ENCODE results near the gene C22orf23.
A peak's percentile ranks its signal among the peaks of the same experiment; 100 is the strongest.

C22orf23 gene

DNA sequence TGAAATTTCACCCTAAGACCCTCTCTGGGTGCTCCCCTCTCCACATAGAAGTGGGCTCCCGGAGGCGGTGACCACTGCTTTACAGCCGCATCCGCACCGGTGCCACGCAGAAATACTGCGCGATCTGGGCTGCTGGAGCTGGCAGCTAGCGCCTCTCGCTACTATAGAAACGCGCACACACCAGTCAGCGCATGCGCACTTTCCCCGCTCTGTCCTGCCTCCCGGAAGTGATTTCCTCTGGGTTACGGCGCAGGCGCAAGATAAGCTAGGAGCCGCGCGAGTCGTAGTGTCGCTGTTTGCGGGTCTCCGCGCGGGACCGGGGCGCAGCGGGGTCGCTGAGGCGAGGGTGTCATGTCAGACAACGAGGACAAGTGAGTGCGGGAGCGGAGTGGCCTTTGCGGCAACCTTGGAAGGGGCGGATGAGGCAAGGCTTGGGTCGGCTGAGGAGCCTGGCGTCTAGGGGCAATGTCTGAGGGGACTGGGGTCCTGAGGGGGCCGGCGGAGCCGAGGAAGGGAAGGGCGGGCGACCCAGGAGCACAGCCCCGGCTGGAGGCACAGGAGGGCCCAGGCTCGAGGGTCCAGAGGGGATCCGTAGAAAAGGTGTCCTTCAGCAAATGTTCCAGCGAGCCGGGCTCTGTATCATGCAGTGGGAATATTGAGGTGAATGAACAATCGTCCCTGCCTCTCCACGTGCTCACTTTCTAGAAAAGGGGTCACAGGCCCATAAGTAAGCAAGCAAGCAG lies at the start of gene C22orf23, which contains the start of gene POLR2F:
C22orf23 (minus strand) TSS at position 165 of the 743 bp plus-strand sequence. CDS start 452 bp downstream, outside the sequence.
POLR2F (plus strand) TSS at position 263 of the 743 bp plus-strand sequence; CDS start at position 352, 89 bp downstream.
- DNase-seq = peak; percentile 95

DNA sequence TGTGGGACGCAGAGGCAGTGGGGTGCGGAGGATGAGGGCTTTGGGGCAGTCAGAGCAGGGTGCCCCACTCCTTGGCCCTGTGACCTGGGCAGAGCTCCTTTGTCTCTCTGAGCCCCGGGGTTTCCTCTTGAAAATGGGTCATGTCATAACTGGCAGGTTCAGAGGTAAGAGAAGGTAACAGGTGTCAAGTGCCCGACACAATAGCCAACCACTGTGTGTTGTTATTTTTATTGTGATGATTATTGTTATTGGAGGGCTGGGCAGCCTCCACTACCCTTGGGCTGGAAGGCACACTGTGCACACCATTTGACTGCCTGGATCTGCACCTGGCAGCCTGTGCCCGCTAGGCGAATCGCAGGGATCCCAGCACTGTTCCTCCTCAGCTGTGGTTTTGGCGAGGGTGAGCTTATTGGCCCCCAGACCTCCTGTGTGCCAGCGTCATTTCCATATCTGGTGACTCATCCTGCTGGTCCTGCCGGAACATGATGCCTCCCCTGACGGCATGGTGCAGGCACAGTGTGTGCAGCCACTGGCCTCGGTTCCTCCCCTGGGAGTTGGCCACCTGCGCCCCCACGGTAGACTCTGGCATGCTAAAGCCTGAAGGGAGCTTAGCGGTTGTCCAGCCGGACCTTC lies 46.4 kb upstream of the C22orf23 start:
- no peak for DNase-seq

DNA sequence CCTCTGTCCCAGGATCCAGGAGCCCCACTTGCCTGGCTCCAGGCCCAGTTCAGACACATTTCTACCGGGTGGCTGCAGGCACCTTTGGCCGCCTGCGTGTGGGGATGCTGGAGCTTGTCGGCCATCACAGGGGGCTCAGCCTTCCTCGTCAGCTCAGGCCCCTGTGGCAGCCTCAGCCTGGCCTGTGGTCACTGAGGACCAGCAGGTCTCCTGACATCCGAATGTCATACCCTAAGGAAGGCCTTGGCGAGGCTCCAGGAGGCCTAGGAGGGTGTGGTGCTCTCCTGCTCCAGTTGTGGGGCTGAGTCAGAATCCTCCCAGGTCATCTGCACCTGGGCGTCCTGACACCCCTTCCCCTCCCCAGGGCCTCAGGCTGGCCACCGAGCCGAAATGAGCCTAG lies 45.8 kb upstream of the C22orf23 start:
- DNase-seq = no peak

DNA sequence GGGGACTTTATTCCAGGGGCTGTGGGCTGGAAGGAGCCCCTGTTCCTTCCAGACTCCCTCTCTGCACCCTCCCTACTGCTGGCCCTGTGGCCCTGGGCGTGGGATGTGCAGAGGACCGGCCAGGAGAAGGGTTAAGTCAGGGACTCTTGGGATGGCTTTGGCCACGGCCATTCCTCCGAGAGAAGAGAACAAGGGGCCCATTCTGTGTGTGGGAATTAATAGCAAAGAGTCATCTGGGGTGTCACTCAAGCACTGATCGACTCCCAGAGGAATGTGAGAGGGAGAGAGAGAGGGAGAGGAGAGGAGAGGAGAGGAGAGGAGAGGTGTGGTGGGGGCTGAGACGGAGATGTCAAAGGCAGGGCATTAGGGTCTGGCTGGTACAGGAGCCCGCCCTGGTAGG lies 45.1 kb upstream of the C22orf23 start:
- no peak for DNase-seq

DNA sequence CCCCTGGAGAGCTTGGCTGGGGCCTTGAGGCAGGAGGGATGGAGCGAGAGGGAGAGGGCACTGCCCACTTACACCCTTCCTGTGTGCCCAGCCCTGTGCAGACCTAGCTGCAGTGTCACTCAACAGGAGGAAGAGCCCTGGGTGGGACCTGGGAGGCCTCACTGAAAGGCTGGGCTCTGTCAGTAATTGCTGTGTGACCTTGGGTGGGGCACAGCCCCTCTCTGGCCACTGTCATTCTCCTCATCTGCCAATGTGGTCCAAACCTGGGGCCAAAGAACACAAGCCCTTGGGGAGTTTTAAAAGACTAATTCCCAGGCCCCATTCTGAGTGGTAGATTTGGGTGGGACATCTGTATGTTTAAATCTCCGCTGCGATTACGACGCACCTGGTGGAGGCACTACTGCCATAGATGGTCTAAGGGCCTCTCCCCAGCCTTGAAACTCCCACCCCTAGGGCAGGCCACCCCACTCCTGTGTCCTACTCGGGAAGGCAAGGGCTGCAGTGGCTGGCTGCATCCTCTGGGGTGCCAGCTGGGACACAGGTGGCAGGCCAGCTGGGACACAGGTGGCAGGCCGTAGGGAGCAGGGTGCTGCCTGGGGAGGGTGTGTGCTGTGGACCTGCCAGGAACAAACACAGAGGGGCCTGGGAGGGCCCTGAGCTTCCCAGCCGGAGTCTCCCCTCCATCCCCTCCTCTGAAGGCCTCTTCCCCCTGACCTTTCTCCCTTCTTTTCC lies 43.3 kb upstream of the C22orf23 start:
- DNase-seq = no peak

DNA sequence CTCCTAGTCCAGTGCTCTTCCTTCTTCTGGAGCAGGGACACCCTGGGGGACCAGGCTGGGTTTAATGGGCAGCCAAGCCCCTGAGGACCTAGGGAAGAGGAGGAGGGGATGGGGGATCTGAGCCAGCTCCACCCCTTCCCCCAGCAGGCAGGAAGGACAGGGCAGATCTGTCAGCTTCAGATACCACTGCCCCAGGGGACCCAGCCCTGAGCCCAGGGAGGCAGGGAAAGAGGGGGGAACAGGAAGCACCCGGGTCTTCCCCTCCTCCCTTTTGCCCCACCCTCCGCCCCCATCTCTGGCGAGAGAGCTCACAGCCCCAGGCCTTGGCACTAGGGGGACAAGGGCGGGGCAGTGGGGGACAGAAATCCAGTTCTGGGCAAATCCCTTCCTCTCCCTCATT lies 42.7 kb upstream of the C22orf23 start:
- DNase-seq = no peak

DNA sequence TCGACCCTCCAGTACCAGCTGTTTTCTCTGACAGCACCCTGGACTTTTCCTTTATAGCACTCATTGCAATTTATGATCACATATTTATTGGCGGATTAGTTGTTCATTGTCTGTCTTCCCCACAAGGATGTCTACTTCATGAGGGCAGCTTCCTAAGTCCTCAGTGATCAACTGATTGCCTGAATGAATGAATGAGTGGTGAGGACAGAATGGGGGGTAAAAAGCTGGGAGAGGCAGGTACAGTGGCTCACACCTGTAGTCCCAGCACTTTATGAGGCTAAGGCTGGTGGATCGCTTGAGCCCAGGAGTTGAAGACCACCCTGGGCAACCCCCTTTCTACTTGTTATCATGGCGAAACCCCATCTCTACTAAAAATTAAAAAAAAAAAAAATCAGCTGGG lies 42.1 kb upstream of the C22orf23 start:
- DNase-seq = no peak

DNA sequence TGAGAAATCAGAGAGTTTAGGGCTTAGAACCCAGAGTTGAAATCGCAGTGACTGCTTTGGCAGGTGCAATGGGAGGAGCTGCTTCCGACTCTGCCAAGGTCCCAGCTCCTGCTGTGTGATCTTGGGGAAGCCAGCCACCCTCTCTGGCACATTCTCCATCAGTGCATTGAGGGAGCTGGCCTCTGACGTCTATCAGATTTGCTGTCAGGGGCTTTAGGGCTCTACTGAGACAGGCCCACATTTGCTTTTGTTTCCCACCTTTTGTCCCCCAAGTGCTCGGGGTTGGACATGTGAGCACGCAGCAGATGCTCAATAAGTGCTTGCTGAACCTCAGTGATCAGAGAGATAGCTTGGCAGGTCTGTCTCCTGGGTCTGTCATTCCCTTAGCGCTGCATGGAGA lies 41.6 kb upstream of the C22orf23 start:
- no peak for DNase-seq

DNA sequence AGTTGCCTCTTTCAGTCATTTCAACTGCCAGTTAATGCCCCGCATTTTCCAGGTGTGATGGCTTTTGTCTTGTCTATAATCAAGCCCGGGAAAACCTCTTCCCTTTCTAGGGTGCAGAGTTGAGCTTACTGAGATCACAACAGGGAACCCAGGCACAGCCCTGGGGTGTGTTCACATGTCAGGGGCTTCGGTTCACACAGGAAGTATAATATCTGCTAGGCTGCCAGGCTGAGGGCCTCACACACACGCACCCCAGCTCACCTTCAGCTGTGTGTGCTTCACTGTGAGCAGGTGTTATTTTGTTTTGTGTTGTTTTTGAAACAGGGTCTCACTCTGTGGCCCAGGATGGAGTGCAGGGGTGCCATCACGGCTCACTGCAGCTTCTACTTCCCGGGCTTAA lies 40.6 kb upstream of the C22orf23 start:
- DNase-seq = no peak

DNA sequence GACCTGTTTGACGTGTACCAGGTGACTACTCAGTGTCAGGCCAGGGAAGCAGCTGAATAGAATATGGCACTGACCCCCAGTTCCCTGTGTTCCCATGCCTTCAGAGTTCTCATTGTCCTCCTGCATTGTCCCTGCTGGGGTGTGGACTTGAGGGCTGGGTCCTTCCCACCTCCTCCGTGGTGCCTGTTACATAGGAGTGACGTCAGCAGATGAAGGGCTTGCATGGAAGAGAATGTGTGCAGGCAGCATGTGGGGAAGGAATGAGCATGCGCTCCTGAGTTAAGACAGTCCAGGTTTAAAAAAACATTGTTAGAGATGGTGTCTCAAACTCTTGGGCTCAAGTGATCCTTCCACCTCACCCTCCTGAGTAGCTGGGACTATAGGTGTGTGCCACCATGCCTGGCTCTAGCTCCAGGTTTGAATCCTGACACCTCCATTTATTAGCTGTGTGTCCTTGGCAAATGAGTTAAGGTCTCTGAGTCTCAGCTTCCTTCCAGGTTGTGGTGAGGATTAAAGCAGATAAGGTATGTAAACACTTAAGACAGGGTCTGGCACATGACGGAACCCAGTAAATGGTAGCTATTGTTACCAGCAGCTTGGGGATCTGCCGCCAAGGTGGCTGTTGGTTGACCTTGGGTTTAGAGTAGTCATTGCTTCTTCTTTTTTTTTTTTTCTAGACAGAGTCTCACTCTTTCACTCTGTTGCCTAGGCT lies 38.5 kb upstream of the C22orf23 start:
- DNase-seq = no peak

DNA sequence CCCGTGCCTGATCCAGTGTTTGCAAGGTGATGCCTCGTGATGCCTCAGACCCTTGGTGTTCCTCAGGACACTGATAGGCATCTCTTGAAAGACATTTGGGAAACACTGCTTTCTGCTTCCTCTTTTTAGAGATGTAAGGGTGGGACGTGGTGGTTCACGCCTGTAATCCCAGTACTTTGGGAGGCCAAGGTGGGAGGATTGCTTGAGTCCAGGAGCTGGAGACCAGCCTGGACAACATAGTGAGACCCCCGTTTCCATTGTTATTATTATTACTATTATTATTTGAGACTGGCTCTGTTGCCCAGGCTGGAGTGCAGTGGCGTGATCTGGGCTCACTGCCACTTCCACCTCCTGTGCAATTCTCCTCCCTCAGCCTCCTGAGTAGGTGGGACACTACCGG lies 37.5 kb upstream of the C22orf23 start:
- DNase-seq = no peak

DNA sequence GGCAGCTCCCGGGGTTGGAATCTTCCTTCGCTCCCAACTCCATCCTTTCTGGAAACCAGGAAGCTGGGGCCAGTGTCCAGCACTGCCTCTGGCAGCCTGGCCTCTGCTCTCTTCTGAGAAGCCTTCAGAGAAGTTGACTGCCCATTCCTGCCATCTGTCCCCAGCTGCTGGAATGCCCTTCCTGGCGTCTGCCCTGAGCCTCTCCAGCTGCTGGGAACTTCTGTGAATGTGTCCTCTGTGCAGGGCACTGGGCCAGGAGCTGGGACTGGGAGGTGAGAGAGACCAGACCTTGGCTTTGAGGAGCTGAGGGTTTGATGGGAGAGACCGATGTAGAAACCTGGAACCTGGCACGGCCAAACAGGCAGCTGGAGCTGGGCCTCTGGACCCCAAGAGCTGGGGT lies 36.9 kb upstream of the C22orf23 start:
- no peak for DNase-seq

DNA sequence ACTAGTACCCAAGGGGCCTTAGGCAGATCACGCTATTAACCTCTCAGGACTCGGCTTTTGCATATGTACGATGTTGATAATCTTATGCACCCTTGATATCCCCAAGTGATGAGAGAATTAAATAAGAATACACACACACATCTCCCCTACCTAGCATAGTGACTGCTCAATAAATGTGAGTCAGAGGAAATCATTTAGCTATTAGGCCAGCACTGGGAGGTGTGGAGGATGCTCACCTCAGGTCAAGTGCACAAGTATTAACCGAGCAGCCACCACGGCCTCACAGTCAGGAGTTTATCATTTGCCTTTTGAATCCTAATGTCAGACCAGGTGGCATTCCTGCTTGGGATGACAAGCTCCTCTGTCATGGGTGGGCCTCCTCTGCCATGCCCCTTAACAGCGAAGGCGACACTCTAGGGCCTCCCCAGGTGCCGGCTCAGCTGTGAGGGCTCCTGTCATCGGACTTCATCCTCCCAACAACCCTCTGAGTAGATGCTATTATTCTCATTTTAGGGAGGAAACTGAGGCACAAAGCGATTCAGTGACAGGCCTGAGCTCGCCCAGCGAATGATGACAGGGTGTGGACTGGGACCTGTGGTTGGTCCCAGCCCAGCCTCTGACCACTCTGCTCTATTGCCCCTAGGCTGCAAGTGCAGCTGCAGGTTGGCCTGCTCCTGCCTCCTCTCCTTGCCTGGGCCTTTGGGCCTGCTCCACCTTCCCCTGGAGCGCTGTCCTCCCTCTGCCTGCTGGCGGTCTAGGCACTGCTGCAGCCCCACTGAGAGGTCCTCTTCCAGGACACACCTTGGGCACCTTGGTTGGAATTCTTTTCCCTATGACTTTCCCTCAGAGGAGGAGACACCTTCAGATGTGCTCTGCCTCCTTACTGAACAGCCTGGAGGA lies 36.0 kb upstream of the C22orf23 start:
- DNase-seq = no peak

DNA sequence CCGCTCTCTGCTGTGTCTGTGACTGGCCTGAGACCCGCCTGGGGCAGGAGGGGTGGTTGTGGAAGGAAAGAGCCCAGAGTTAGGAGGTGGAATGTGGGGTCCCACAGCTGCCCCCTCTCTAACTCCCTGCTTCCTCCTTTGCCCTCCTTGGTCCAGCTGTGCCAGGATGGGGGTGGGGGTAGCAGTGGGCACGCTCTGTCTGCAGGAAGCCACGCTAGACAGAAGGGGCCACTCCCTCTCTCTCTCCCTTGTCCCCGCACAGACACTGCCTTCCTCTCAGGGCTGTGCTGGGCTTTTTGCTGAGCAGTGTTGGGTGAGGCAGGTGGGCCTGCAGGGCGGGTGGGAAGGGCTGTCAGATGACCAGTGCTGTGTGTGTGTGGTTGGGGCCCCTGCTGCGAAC lies 33.0 kb upstream of the C22orf23 start:
- DNase-seq = no peak

DNA sequence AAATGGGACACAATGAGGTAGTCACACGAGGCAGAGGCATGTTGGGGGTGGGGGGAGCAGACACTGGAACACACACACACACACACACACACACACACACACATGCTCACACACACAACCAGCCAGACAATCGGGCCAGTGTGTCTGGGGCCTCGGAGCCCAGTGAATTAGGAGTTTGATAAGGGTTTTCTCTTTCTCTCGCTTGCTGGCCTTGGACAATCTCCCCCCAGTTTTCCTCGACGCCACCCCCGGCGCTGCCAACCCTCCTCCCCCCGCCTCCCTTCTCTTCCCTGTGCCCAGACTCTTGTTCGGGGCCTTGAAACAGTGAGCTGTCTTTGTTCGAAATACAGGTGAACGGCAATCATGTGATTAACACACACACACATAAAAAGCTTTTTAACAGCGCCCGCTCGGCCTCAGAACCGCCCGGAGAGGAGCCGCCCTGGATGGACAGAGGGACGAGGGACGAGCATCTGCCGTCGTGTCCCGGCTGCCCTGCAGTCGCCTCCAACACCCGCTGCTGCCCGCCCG lies 32.4 kb upstream of the C22orf23 start:
- no peak for DNase-seq

DNA sequence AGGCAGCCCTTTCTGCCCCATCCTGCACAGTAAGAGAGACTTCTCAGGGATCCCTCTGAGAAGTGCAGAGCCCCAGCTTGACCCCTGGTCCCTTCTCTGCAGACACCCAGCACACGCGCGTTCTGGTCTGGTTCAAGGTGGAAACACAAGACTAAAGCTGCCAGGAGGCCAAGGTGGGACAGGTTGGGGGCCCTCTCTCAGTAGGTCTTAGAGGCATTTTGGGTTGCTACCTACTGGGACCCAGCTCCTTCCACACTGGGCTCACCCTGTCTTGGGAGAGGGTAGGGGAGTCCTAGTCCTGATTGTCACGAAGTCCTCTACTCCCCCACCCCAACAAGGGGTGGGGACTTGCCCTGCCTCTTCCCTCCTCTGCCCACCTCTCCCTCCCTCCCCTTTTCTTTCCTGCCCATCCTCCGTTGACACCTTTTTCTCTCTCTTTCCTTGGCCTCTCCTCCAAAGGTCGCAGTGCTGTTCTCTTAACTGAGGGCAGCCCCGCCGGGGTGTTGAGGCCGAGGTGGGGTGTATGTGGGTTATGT lies 31.7 kb upstream of the C22orf23 start:
- no peak for DNase-seq

DNA sequence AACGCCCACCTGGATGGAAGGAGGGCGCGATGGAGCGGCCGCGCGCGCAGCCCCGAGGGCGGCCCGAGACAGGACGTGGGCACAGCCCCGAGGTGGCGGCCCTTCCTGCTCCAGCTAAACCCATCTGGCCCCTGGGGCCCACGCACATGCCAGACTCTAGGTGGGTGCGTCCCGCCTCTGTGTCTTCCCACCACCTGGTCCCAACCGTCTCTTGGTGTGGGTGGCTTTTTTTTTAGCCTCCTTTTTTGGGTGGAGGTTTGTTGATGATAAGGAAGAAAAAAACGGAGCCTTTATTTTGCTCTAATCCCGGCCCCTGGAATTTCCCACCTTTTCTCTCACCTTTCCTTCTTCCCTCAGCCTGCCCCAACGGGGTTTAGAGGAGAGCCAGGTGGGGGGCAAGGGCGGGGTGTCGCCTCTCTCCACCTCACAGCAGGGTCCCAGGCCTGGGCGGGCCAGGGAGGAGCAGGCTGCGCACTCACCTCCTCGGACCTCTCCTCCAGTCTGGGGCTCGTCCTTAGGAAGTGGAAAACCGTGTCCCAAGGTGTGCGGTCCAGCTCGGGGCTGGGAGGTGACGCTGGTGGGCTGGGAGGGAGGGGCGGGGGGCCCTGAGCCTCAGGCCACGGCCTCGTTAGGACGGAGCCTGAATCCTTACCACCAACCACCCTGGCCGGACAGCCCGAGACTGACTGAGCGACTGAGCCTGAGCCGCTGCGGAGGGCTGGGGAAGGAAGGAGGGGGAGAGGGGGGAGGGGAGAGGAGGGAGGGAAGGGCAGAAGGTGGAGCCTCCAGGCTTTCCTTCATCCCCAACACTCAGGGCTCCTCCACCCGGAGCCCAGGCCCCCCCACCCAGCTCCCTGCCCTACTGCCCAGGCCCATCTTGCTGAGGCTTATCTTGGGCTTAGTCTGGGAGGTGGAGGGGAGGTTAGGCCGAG lies 30.7 kb upstream of the C22orf23 start, which contains the start of gene SOX10:
SOX10 (minus strand) TSS at position 696 of the 932 bp plus-strand sequence. CDS start 771 bp downstream, outside the sequence.
- no peak for DNase-seq

DNA sequence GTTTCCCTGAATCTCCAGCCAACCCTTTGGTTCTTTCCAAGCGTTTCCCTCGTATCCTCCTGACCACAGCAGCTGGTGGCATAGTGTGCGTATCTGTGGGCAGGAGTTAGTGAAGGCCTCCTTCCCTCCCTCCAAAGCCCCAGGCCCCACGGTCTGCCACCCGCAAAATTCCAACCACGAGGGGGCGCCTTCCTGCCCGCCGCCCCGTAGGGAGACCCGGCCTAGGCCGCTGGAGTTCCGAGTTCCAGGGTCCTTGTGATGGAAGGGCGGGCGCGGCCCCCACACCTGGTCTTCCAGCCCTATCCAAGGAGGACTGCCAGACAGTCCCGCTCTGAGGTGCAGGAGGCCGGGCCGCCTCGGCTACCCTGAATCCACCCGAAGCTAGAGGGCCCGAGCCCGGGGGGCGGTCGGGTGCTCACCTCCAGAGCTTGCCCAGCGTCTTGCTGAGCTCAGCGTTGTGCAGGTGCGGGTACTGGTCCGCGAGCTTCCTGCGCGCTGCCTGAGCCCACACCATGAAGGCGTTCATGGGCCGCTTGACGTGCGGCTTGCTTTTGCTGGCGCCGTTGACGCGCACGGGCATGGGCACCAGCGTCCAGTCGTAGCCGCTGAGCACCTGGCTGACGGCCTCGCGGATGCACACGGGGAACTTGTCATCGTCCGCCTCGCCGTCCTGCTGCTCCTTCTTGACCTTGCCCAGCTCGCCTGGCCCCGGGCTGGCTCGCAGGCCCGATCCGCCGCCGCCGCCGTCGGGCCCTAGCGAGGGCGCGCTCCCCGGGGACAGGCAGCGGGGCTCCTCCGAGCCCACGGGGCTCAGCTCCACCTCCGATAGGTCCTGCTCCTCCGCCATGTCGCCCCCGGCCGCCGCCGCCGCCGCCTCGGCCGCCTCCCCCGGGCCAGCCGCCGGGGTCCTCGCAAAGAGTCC lies 29.8 kb upstream of the C22orf23 start:
- no peak for DNase-seq

DNA sequence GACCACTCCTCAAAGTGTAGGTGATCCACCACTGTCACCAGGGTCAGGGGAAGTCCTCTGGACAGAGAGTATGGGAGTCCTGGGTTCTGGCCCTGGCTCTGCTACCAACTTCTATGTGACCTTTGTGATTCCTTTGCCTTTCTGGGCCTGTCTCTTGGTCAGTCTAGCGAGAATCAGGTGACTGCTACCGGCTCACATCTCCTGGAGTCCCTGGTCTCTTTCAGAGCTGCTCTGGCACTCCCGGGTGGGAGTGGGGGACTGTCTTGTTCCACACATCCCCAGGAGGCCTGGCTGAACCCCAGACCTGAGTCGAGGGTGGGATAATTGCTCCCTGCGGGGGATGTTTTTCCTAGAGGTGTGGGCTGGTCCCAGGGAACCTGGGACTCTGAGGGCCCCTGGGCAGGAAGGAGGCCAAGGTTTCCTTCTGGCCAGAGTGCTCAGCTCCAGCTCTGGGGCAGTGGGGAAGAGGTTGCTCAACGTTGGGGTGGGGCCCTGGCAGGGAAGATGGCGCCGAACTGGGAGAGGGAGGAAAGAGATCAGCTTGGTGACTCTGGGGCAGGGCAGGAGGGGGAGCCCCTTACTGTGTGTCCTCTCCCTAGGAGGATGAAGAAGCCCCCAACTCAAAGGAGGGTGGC lies 28.9 kb upstream of the C22orf23 start:
- no peak for DNase-seq

Data from activated CD4-positive, alpha-beta T cell treated with anti-CD3 and anti-CD28 coated beads for 1 hour (primary cell).